ELR (cell line): ENCODE measurements around the gene KRTAP4-11.
"Not testable (repeated sequence)": the region's sequence is repeated elsewhere in the genome, so short reads cannot be mapped to it uniquely, and the experiment has no call there.

Source experiments
- DNase-seq: peaks from one replicate; pipeline ENCODE4 v3.0.0-alpha.2; 2015; ENCODE audit warnings: low read depth

KRTAP4-11 gene

GRCh38 chr17:41123991-41124371 lies 5.8 kb upstream of the KRTAP4-11 start, which contains the start of gene KRTAP4-12:
Gene KRTAP4-12, minus strand, starts transcription at chr17:41124182. Its CDS starts 60 bp downstream, at chr17:41124122.
- not testable (repeated sequence) for DNase-seq

DNA sequence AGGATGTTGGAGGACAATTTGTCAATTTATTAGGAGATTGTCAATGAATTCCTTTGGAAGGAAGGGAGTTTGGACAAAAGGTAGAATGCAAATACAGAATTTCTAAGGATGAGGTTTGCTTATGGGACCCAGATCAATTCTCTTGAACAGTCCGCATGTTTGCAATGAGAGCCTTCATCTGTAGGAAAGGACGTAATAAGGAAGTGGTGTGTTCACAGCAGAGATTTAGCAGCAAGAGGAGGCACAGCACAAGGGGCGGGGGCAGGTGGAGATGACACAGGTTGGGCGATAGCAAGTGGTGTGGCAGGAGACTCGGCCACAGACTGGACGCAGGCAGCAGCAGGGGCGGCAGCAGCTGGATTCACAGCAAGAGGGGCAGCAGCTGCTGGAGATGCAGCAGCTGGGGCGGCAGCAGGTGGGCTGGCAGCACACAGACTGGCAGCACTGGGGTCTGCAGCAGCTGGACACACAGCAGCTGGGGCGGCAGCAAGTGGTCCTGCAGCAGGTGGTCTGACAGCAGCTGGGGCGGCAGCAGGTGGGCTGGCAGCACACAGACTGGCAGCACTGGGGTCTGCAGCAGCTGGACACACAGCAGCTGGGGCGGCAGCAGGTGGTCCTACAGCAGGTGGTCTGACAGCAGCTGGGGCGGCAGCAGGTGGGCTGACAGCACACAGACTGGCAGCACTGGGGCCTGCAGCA lies 5.3 kb upstream of the KRTAP4-11 start:
- DNase-seq, result not testable (repeated sequence)

DNA sequence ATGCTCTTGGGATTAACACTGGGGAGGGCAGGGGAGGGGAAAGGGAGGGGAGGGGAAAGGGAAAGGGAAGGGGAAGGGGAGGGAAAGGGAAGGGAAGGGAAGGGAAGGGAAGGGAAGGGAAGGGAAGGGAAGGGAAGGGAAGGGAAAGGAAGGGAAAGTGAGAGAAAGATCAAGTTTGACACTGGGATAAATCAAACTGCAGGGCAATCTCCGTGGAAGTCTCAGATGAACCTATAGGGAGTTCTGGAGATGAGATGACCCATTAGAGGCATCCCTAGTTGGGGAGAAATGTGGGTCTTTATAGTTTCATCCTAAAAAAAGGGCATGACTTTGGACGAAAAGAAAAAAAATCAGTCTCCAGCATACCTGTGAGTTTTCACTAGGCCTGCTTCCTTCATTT lies 3.6 kb upstream of the KRTAP4-11 start:
- no peak for DNase-seq

- DNase-seq, result peak; percentile 93
These were observed 1.8 kb upstream of the KRTAP4-11 start for GRCh38 chr17:41119696-41120690.

DNA sequence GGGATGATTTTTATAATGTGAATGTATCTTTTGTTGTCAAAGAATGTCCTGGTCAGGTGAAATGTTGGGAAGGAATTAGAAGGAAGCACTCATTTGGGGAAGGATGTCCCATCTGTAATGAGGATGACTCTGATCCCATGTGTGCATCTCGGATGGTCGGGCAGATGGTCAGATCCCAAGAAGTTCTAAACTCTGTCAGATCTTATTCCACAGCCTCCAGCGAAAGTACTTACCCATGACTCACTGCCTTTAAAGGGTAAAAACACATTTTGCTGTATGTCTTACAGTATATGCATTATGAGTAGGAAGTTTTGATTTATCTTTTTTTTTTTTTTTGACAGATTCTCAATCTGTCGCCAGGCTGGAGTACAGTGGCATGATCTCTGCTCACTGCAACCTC lies 548 bp upstream of the KRTAP4-11 start:
- peak; percentile 81 for DNase-seq

DNA sequence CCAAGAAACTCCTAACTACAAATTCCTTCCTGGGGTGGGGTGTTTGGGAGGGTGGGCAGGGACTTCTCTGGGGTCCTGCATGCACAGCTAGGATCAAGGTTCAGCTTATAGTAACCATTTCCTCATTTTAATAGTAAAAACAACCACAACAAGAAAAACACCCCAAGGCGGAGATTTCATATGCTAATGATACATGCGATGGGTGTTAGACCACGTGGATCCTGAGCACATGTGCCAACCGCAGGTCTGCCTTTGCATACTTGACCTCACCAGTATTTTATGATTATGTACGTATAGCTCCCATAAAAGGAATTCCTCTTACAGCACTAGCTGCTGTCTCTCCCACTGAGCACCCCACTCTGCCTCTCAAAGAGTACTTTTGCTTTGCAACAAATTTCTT lies 1.9 kb downstream of the KRTAP4-11 start:
- DNase-seq, result no peak

GRCh38 chr17:41111151-41111885 lies 6.9 kb downstream of the KRTAP4-11 start:
- peak; percentile 31 for DNase-seq

DNA sequence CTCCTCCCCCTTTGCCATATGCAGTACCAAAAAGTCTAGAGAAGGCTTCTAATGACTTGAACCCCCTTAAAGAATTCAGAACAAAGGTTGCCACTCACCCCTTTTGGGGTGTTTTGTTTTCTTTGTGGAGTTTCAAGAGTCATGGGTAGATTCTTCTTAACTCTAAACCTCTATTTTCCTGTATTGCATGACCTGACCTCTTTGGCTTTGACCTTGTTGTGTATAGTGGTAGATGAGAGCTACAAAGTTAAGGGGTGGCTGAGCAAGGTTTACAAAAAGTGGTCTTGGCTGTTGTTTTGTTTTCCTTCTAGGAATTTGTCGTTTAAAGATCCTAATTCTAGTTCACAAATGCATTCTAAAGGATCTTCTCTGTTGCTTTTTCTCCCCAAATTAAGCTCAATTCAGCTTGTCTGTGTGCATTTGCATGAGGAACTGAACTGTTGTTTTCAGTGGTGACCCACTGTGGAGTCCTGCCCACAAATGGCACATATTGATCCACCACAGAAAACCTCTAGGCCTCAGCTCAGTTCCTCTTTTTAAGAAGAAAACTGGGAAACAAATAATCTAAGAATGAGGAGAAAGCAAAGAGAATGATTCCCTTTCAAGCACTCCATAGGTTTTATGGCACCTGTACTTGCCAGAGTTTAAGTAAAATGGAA lies 9.3 kb downstream of the KRTAP4-11 start:
- DNase-seq, result not testable (repeated sequence)

DNA sequence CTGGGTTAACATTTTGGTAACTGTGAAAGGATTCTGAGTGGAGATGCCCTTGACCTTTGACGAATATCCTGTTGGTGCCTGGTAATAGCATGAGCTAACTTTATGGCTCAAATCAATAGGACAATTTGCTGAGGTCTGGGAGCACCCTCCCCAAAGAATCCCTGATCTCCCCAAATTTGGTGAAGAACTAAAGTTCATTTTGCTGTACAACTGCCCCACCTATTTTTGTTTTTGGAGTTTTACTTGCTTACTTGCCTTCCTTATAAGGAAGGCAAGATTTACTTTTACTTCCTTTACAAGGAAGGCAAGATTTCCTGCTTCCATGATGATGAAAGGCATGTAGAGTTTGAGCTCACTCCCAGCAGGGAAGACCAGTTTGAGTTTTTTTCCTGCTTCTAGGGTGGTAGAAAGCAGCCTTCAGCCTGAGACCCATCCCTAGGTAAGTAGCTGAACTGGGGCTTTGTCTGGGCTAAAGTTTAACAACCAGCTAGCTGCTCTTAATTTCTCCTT lies 10.2 kb downstream of the KRTAP4-11 start:
- no peak for DNase-seq

DNA sequence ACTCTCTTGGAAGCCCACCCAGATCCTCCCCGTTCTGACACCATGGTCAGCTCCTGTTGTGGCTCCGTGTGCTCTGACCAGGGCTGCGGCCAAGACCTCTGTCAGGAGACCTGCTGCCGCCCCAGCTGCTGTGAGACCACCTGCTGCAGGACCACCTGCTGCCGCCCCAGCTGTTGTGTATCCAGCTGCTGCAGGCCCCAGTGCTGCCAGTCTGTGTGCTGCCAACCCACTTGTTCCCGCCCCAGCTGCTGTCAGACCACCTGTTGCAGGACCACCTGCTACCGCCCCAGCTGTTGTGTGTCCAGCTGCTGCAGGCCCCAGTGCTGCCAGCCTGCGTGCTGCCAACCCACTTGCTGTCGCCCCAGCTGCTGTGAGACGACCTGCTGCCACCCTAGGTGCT lies 12.8 kb downstream of the KRTAP4-11 start, which contains the start of gene KRTAP4-9:
Gene KRTAP4-9, plus strand, starts transcription at position 43 of the 400 bp plus-strand sequence. Its CDS starts 0 bp downstream, at position 43.
- DNase-seq, result not testable (repeated sequence)

GRCh38 chr17:41104386-41105038 lies 13.7 kb downstream of the KRTAP4-11 start:
- peak; percentile 85 for DNase-seq

DNA sequence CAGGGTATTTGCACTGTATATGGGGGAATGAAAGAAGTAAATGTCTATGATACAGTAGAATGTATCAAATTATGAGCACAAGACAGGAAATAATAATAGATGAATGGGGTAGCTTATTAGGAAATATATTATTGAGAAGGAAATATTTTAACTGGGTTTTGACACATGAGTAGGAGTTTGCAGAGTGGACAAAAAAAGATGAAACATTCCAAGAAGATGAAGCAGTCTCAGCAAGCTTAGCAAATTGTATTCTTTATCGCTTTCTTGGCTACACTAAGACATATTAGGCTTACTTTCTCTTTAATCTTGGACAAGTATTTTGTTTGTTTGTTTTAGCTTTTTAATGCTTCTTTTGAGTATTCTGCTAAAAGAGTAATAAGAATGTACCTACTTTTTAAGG lies 14.3 kb downstream of the KRTAP4-11 start:
- DNase-seq, result peak; percentile 71

GRCh38 chr17:41101586-41102259 lies 16.4 kb downstream of the KRTAP4-11 start, which contains the start of gene KRTAP4-16:
Gene KRTAP4-16, minus strand, starts transcription at chr17:41102209. Its CDS starts 0 bp downstream, at chr17:41102209.
- peak; percentile 73 for DNase-seq

- peak; percentile 99 for DNase-seq
These were observed 18.3 kb downstream of the KRTAP4-11 start for GRCh38 chr17:41099682-41100480.

DNA sequence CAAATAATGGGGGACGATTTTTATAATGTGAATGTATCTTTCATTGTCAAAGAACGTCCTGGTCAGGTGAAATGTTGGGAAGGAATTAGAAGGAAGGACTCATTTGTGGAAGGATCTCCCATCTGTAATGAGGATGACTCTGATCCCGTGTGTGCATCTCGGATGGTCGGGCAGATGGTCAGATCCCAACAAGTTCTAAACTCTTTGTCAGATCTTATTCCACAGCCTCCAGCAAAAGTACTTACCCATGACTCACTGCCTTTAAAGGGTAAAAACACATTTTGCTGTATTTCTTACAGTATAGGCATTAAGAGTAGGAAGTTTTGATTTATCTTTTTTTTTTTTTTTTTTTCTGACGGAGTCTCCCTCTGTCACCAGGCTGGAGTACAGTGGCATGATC lies 19.7 kb downstream of the KRTAP4-11 start:
- DNase-seq, result peak; percentile 91

DNA sequence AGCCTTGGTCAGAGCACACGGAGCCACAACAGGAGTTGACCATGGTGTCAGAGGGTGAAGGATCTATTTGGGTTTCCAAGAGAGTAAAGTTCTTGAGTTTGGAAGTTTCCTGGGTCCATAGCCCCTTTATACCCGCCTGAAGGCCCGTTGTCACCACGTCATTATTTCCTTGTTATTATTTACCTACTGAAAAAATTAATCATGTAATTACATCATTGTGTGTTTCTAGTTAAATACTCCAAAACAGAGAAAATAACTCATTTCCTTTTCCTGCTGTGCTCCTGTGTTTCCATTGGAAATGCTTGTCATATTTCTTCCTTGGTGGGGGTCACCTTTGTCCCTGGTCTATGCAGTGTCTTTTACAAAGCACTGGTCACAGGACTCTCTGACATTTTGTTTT lies 20.1 kb downstream of the KRTAP4-11 start, which contains the start of gene KRTAP4-8:
Gene KRTAP4-8, minus strand, starts transcription at position 101 of the 400 bp plus-strand sequence. Its CDS starts 58 bp downstream, at position 43.
- DNase-seq, result peak; percentile 39

DNA sequence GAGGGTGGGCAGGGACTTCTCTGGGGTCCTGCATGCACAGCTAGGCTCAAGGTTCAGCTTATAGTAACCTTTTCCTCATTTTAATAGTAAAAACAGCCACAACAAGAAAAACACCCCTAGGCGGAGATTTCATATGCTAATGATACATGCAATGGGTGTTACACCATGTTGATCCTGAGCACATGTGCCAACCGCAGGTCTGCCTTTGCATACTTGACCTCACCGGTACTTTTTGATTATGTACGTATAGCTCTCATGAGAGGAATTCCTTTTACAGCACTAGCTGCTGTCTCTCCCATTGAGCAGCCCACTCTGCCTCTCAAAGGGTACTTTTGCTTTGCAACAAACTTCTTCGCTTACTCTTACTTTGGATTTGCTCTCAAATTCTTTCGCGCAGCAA lies 22.1 kb downstream of the KRTAP4-11 start:
- DNase-seq, result no peak

DNA sequence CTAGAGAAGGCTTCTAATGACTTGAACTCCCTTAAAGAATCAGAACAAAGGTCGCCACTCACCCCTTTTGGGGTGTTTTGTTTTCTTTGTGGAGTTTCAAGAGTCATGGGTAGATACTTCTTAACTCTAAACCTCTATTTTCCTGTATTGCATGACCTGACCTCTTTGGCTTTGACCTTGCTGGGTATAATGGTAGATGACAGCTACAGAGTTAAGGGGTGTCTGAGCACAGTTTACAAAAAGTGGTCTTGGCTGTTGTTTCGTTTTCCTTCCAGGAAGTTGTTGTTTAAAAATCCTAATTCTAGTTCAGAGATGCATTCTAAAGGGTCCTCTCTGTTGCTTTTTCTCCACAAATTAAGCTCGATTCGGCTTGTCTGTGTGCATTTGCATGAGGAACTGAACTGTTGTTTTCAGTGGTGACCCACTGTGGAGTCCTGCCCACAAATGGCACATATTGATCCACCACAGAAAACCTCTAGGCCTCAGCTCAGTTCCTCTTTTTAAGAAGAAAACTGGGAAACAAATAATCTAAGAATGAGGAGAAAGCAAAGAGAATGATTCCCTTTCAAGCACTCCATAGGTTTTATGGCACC lies 29.3 kb downstream of the KRTAP4-11 start:
- not testable (repeated sequence) for DNase-seq
